DOHH2 (cell line): ENCODE measurements around the gene APLP1.
A peak's percentile ranks its signal among the peaks of the same experiment; 100 is the strongest.

Experiments used
- H3F3A ChIP-seq: fragments of 200-600 bp; sonication (generic), shearing (Covaris generic); 2 replicates; pipeline ENCODE4 v1.6.0; 2016; ENCODE audit warnings: antibody characterized with exemption, mild to moderate bottlenecking; ENCODE audit not compliant: control insufficient read depth, insufficient read depth
- H3K27ac ChIP-seq: fragments of 200-600 bp; sonication (generic); 2 replicates; pipeline ENCODE4 v1.5.1; 2014; ENCODE audit warnings: low read depth, mild to moderate bottlenecking, low read length, moderate library complexity
- H3K27me3 ChIP-seq: fragments of 200-600 bp; sonication (generic); 2 replicates; pipeline ENCODE4 v1.6.1; 2014; ENCODE audit warnings: mild to moderate bottlenecking, low read length, mixed read lengths; ENCODE audit not compliant: control insufficient read depth
- H3K36me3 ChIP-seq: fragments of 200-600 bp; sonication (generic); 2 replicates; pipeline ENCODE4 v1.6.1; 2014; ENCODE audit warnings: mild to moderate bottlenecking, low read length, moderate library complexity, mixed read lengths; ENCODE audit not compliant: control insufficient read depth
- H3K4me1 ChIP-seq: fragments of 200-600 bp; sonication (generic); 2 replicates; pipeline ENCODE4 v1.6.1; 2014; ENCODE audit warnings: mild to moderate bottlenecking, low read length, mixed read lengths; ENCODE audit not compliant: control insufficient read depth
- H3K4me2 ChIP-seq: fragments of 200-600 bp; sonication (generic); 2 replicates; pipeline ENCODE4 v1.6.0; 2014; ENCODE audit warnings: mild to moderate bottlenecking, low read length, moderate library complexity
- H3K4me3 ChIP-seq: fragments of 200-600 bp; sonication (generic); 2 replicates; pipeline ENCODE4 v1.5.1; 2014; ENCODE audit warnings: mild to moderate bottlenecking, low read length, mixed read lengths
- H3K79me2 ChIP-seq: fragments of 200-600 bp; sonication (generic); 2 replicates; pipeline ENCODE4 v1.6.1; 2014; ENCODE audit warnings: mild to moderate bottlenecking, low read length, mixed read lengths; ENCODE audit not compliant: control insufficient read depth
- H3K9me2 ChIP-seq: fragments of 200-600 bp; sonication (generic); replicated peaks from 2 replicates; pipeline ENCODE4 v1.6.1; 2014; ENCODE audit warnings: mild to moderate bottlenecking, low read length, mixed read lengths; ENCODE audit not compliant: control insufficient read depth
- H3K9me3 ChIP-seq: fragments of 200-600 bp; sonication (generic); 2 replicates; pipeline ENCODE4 v1.6.1; 2014; ENCODE audit warnings: antibody characterized with exemption, low read length, mixed read lengths; ENCODE audit not compliant: control insufficient read depth, insufficient read depth
- H4K20me1 ChIP-seq: fragments of 200-600 bp; sonication (generic); 2 replicates; pipeline ENCODE4 v1.6.0; 2014; ENCODE audit warnings: low read depth, mild to moderate bottlenecking, antibody characterized with exemption, low read length, moderate library complexity; ENCODE audit not compliant: control insufficient read depth, insufficient read depth
- CTCF ChIP-seq: fragments of 200-600 bp; sonication (generic); IDR thresholded peaks from one replicate; pipeline ENCODE4 v1.5.1; 2014; ENCODE audit warnings: antibody characterized with exemption, mild to moderate bottlenecking, low read depth, low read length; ENCODE audit not compliant: poor library complexity, severe bottlenecking
- EZH2phosphoT487 ChIP-seq: fragments of 200-600 bp; sonication (generic); IDR thresholded peaks from 2 replicates; pipeline ENCODE4 v1.6.1; 2017; ENCODE audit warnings: borderline replicate concordance, mild to moderate bottlenecking, antibody characterized with exemption, low read length, moderate library complexity, mixed read lengths

The APLP1 gene

DNA sequence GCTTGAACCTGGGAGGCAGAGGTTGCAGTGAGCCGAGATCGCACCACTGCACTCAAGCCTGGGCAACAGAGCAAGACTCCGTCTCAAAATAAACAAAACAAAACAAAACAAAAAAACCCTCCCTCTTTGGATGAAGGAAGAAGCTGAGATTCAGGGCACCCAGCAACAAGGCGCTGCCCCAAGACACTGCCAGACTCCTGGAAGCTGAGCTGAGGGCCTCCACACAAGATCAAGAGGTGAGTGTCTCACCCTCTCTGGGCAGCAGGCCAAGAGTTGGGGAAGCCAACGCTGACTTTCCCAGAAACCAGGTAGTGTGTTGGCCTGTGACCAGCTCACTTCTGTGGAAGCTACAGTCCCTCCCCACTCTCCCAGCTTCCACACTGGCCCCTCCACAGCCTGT lies 43.4 kb downstream of the APLP1 start:
- no peaks in the 10 kb centered on the region for H3K27me3 ChIP-seq
- H3K4me1 ChIP-seq: peaks cover 60% of the 10 kb centered on the region
- 0 out of 2 replicates have a peak overlapping the region, but pooled peaks have one; percentile 8 for H3K4me3 ChIP-seq
- H3K9me3 ChIP-seq: no peaks in the 10 kb centered on the region
- H3K4me2 ChIP-seq: peak overlapping the region; percentile 47
- no peaks in the 10 kb centered on the region for H3K79me2 ChIP-seq
- H4K20me1 ChIP-seq: no peaks in the 10 kb centered on the region
- no peaks in the 10 kb centered on the region for H3K36me3 ChIP-seq
- TF ChIP-seq CTCF (no peak), EZH2phosphoT487 (no peak)
- no peaks in the 10 kb centered on the region for H3K9me2 ChIP-seq
- H3F3A ChIP-seq: peaks cover 2% of the 10 kb centered on the region; the same call in 1 of the 2 replicates
- no peak overlapping the region for H3K27ac ChIP-seq

DNA sequence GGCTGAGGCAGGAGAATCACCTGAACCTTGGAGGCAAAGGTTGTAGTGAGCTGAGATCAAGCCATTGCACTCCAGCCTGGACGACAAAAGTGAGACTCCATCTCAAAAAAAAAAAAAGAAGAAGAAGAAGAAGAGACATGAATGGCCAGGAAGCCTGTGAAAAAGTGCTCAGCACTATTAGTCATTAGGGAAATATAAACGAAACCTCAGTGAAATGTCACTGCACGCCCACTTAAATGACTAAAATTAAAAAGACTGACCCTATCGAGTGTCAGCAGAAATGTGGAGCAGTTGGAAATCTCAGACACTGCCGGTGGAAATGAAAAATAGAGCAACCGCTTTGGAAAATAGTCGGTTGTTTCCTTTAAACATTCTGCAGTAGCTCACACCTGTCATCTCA lies 45.2 kb downstream of the APLP1 start:
- H3K4me2 ChIP-seq: peak overlapping the region; percentile 26; the same call in 1 of the 2 replicates

DNA sequence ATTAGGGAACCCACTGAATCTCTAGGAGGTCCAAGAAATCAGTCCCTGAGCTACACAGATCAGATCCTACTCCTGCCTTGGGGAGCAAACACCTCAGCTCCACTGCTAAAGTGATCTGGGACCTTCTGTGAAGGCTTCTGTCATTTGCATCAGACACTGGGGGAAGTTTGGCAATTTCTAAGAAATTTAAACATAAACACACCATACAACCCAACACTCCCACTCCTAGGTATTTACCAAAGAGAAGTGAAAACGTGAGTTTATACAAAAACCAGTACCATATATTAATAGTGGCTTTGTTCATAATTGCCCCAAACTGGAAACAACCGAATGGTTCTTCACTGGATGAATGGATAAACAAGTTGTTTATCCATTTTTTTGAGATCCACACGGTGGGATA lies 47.1 kb downstream of the APLP1 start:
- H3K9me2 ChIP-seq: no peaks in the 10 kb centered on the region
- TF ChIP-seq EZH2phosphoT487 (no peak), CTCF (no peak)
- no peaks in the 10 kb centered on the region for H4K20me1 ChIP-seq
- no peak overlapping the region for H3K27ac ChIP-seq
- H3K27me3 ChIP-seq: no peaks in the 10 kb centered on the region
- no peak overlapping the region for H3K4me3 ChIP-seq
- peaks cover 36% of the 10 kb centered on the region for H3K4me1 ChIP-seq
- 0 out of 2 replicates have a peak, but pooled peaks cover 2% of the 10 kb centered on the region for H3F3A ChIP-seq
- no peaks in the 10 kb centered on the region for H3K36me3 ChIP-seq
- no peaks in the 10 kb centered on the region for H3K79me2 ChIP-seq
- H3K4me2 ChIP-seq: no peak overlapping the region
- H3K9me3 ChIP-seq: no peaks in the 10 kb centered on the region

More for the DNA sequence above, 45.2 kb downstream of the APLP1 start:
- no peaks in the 10 kb centered on the region for H3K9me3 ChIP-seq
- H3F3A ChIP-seq: peaks cover 4% of the 10 kb centered on the region; the same call in 1 of the 2 replicates
- no peak overlapping the region for H3K4me3 ChIP-seq
- no peaks in the 10 kb centered on the region for H3K27me3 ChIP-seq
- peaks cover 53% of the 10 kb centered on the region for H3K4me1 ChIP-seq
- no peaks in the 10 kb centered on the region for H3K9me2 ChIP-seq
- no peak for TF ChIP-seq EZH2phosphoT487
- H3K36me3 ChIP-seq: no peaks in the 10 kb centered on the region
- no peak overlapping the region for H3K27ac ChIP-seq
- H3K79me2 ChIP-seq: no peaks in the 10 kb centered on the region
- no peaks in the 10 kb centered on the region for H4K20me1 ChIP-seq

GRCh38 chr19:35919306-35919705 lies 50.9 kb downstream of the APLP1 start:
- Histone ChIP-seq H3K27me3 (no peaks in the 10 kb centered on the region), H3K79me2 (no peaks in the 10 kb centered on the region), H3K4me1 (peaks cover 22% of the 10 kb centered on the region), H3F3A (peaks cover 9% of the 10 kb centered on the region), H3K9me2 (no peaks in the 10 kb centered on the region), H3K27ac (no peak overlapping the region), H3K4me2 (no peak overlapping the region), H4K20me1 (no peaks in the 10 kb centered on the region), H3K4me3 (no peak overlapping the region), H3K9me3 (no peaks in the 10 kb centered on the region), H3K36me3 (no peaks in the 10 kb centered on the region)
- no peak for TF ChIP-seq CTCF
- no peak for TF ChIP-seq EZH2phosphoT487
